ENCODE results near the gene MAP4K5.

Gene MAP4K5

GRCh38 chr14:50377550-50378085 lies 154.8 kb downstream of the MAP4K5 start:
- Histone ChIP-seq H3K9me2 (replicated peaks; ENCODE audit: insufficient read depth, low read length) (no peaks in the 10 kb centered on the region), H3K4me1 (ENCODE audit: low read length) (no peaks in the 10 kb centered on the region), H3K79me2 (ENCODE audit: low read length) (no peaks in the 10 kb centered on the region), H3K27ac (ENCODE audit: low read length) (no peak overlapping the region), H3K4me2 (ENCODE audit: low read depth, low read length) (no peak overlapping the region), H4K20me1 (ENCODE audit: insufficient read depth, low read length) (no peaks in the 10 kb centered on the region), H3K27me3 (replicated peaks; ENCODE audit: insufficient read depth, low read length) (no peaks in the 10 kb centered on the region), H3F3A (ENCODE audit: insufficient read depth, low read length) (no peaks in the 10 kb centered on the region), H3K9me3 (replicated peaks; ENCODE audit: insufficient read depth, low read length) (no peaks in the 10 kb centered on the region), H3K9ac (ENCODE audit: low read length) (no peak overlapping the region), H3K36me3 (replicated peaks; ENCODE audit: insufficient read depth, low read length) (no peaks in the 10 kb centered on the region), H3K4me3 (ENCODE audit: low read length) (no peak overlapping the region), H2AFZ (ENCODE audit: low read length) (no peak overlapping the region)
- TF ChIP-seq, protein P1, sequence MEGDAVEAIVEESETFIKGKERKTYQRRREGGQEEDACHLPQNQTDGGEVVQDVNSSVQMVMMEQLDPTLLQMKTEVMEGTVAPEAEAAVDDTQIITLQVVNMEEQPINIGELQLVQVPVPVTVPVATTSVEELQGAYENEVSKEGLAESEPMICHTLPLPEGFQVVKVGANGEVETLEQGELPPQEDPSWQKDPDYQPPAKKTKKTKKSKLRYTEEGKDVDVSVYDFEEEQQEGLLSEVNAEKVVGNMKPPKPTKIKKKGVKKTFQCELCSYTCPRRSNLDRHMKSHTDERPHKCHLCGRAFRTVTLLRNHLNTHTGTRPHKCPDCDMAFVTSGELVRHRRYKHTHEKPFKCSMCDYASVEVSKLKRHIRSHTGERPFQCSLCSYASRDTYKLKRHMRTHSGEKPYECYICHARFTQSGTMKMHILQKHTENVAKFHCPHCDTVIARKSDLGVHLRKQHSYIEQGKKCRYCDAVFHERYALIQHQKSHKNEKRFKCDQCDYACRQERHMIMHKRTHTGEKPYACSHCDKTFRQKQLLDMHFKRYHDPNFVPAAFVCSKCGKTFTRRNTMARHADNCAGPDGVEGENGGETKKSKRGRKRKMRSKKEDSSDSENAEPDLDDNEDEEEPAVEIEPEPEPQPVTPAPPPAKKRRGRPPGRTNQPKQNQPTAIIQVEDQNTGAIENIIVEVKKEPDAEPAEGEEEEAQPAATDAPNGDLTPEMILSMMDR (IDR thresholded peaks at IDR 0.05; ENCODE audit: low read length), result no peak
- no peak for TF ChIP-seq EZH2 (optimal IDR thresholded peaks at IDR 0.05; ENCODE audit: low read depth, low read length)
- no peak for TF ChIP-seq EZH2phosphoT487 (IDR thresholded peaks at IDR 0.05; ENCODE audit: low read length)
- DNase-seq, result no peak

GRCh38 chr14:50375760-50376159 lies 156.6 kb downstream of the MAP4K5 start:
- Histone ChIP-seq H3K4me3 (ENCODE audit: low read length) (no peak overlapping the region), H2AFZ (ENCODE audit: low read length) (no peak overlapping the region), H3K4me1 (ENCODE audit: low read length) (no peaks in the 10 kb centered on the region), H3K4me2 (ENCODE audit: low read depth, low read length) (no peak overlapping the region), H3K79me2 (ENCODE audit: low read length) (no peaks in the 10 kb centered on the region), H3K9ac (ENCODE audit: low read length) (no peak overlapping the region), H3F3A (ENCODE audit: insufficient read depth, low read length) (no peaks in the 10 kb centered on the region), H3K27ac (ENCODE audit: low read length) (no peak overlapping the region), H3K36me3 (replicated peaks; ENCODE audit: insufficient read depth, low read length) (no peaks in the 10 kb centered on the region), H4K20me1 (ENCODE audit: insufficient read depth, low read length) (no peaks in the 10 kb centered on the region), H3K27me3 (replicated peaks; ENCODE audit: insufficient read depth, low read length) (no peaks in the 10 kb centered on the region), H3K9me2 (replicated peaks; ENCODE audit: insufficient read depth, low read length) (no peaks in the 10 kb centered on the region), H3K9me3 (replicated peaks; ENCODE audit: insufficient read depth, low read length) (no peaks in the 10 kb centered on the region)
- TF ChIP-seq, protein P1 (IDR thresholded peaks at IDR 0.05; ENCODE audit: low read length), result no peak
- TF ChIP-seq EZH2phosphoT487 (IDR thresholded peaks at IDR 0.05; ENCODE audit: low read length) (no peak), EZH2 (optimal IDR thresholded peaks at IDR 0.05; ENCODE audit: low read depth, low read length) (no peak)
- DNase-seq, result no peak

DNA sequence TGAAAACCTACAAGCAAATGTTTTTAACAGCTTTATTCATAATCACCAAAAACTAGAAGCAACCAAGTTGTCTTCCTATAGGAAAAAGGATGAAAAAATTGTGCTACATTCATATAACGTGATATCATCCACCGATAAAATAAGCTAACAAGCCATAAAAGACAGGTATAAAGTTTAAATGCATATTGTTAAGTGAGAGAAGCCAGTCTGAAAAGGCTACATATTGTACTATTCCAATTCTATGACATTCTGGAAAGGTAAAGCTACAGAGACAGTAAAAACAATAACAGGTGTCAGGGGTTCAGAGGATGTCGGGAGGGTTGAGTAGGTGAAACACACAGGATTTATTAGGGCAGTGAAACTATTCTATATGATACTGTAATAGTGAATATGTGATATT lies 158.4 kb downstream of the MAP4K5 start:
- no peak overlapping the region for H3K27ac ChIP-seq (ENCODE audit: low read length)
- H2AFZ ChIP-seq (ENCODE audit: low read length), result no peak overlapping the region
- no peaks in the 10 kb centered on the region for H3K36me3 ChIP-seq (replicated peaks; ENCODE audit: insufficient read depth, low read length)
- no peak for DNase-seq
- H4K20me1 ChIP-seq (ENCODE audit: insufficient read depth, low read length), result no peaks in the 10 kb centered on the region
- H3K9me2 ChIP-seq (replicated peaks; ENCODE audit: insufficient read depth, low read length), result no peaks in the 10 kb centered on the region
- H3K4me1 ChIP-seq (ENCODE audit: low read length), result no peaks in the 10 kb centered on the region
- no peak overlapping the region for H3K4me2 ChIP-seq (ENCODE audit: low read depth, low read length)
- no peaks in the 10 kb centered on the region for H3K79me2 ChIP-seq (ENCODE audit: low read length)
- TF ChIP-seq, protein P1 (IDR thresholded peaks at IDR 0.05; ENCODE audit: low read length), result no peak
- no peak for TF ChIP-seq EZH2 (optimal IDR thresholded peaks at IDR 0.05; ENCODE audit: low read depth, low read length)
- no peak for TF ChIP-seq EZH2phosphoT487 (IDR thresholded peaks at IDR 0.05; ENCODE audit: low read length)
- no peaks in the 10 kb centered on the region for H3K27me3 ChIP-seq (replicated peaks; ENCODE audit: insufficient read depth, low read length)
- H3K9me3 ChIP-seq (replicated peaks; ENCODE audit: insufficient read depth, low read length), result no peaks in the 10 kb centered on the region
- no peak overlapping the region for H3K9ac ChIP-seq (ENCODE audit: low read length)
- no peak overlapping the region for H3K4me3 ChIP-seq (ENCODE audit: low read length)
- H3F3A ChIP-seq (ENCODE audit: insufficient read depth, low read length), result no peaks in the 10 kb centered on the region
